GM18507 (cell line): ENCODE measurements around the gene NSMCE1.

Source experiments
- DNase-seq: peaks from one replicate; pipeline ENCODE4 v3.0.0; 2011; ENCODE audit warnings: low read depth; ENCODE audit not compliant: insufficient read length; ENCODE audit errors: extremely low spot score
- FAIRE-seq: peaks from 2 replicates; lab custom pipeline; 2011; peaks lifted over from hg19 to GRCh38; lab: Jason Lieb, UNC

NSMCE1 gene

GRCh38 chr16:27181019-27181790 lies 87.4 kb downstream of the NSMCE1 start:
- DNase-seq = no peak
- FAIRE-seq = no peak

GRCh38 chr16:27179500-27180072 lies 89.0 kb downstream of the NSMCE1 start:
- FAIRE-seq = peak; percentile 84

GRCh38 chr16:27177031-27177774 lies 91.4 kb downstream of the NSMCE1 start:
- no peak for FAIRE-seq
- no peak for DNase-seq

More at GRCh38 chr16:27179500-27180072, 89.0 kb downstream of the NSMCE1 start:
- DNase-seq = peak; percentile 66

- no peak for DNase-seq
- FAIRE-seq = no peak
Measured at GRCh38 chr16:27175888-27176287, 92.7 kb downstream of the NSMCE1 start.
